B cell (primary cell): ENCODE data around the gene TMEM168. TPM values are rescaled to one million over a fixed set of nuclear protein-coding genes. Genes with fewer than 3 reads are reported as not detected.

Experiments used
- ATAC-seq: fragments of 200-7000 bp; cut with Tn5 transposase; one replicate; pipeline ENCODE4 v1.10.0; 2021; ENCODE audit warnings: low read depth, mild to moderate bottlenecking, moderate number of reproducible peaks, moderate library complexity
- CTCF ChIA-PET: fragments of 350-600 bp; sonication (Branson Sonifier 250); formaldehyde crosslinking; loops from one replicate; lab custom pipeline; 2021; ENCODE audit warnings: antibody characterized with exemption, inconsistent platforms; lab: Charles Lee
- POLR2A ChIA-PET: fragments of 350-600 bp; sonication (Branson Sonifier 250); formaldehyde crosslinking; loops from one replicate; lab custom pipeline; 2021; ENCODE audit warnings: antibody characterized with exemption; lab: Charles Lee
- DNase-seq: peaks from one replicate; pipeline ENCODE4 v3.0.0; 2013
- H2AFZ ChIP-seq: 2 replicates; pipeline ENCODE4 v1.6.1; 2012; ENCODE audit warnings: mild to moderate bottlenecking, low read depth, low read length; ENCODE audit not compliant: insufficient read depth, poor library complexity, severe bottlenecking
- H3K27ac ChIP-seq, 2 donors: 1 replicate in 1 of 2; 2 replicates in 1 of 2; pipeline ENCODE4 v1.5.1; 2012 to 2013; ENCODE audit warnings: low read length in 2 of 2, mild to moderate bottlenecking in 2 of 2, moderate library complexity in 1 of 2
- H3K27me3 ChIP-seq, 4 experiments: fragments of 200-600 bp in 1 of 4; sonication (generic) in 1 of 4; replicated peaks in 1 of 4; 1 replicate in 2 of 4; 2 replicates in 2 of 4; pipeline versions ENCODE4 v1.6.1 to v1.7.0; 2013 to 2016; ENCODE audit warnings: low read length in 3 of 4, mild to moderate bottlenecking in 2 of 4, mixed read lengths in 1 of 4, moderate library complexity in 1 of 4; ENCODE audit not compliant: insufficient read depth in 4 of 4, control insufficient read depth in 3 of 4; ENCODE audit errors: control extremely low read depth in 1 of 4
- H3K36me3 ChIP-seq, 2 experiments: replicated peaks in 1 of 2; 1 replicate in 1 of 2; 2 replicates in 1 of 2; pipeline versions ENCODE4 v1.6.1 to v1.7.1; 2013; ENCODE audit warnings: low read length in 1 of 2; ENCODE audit not compliant: insufficient read depth in 2 of 2, control insufficient read depth in 1 of 2; ENCODE audit errors: control extremely low read depth in 1 of 2, extremely low read depth in 1 of 2
- H3K4me1 ChIP-seq, 2 donors: fragments of 200-600 bp in 1 of 2; sonication (generic) in 1 of 2; 1 replicate in 1 of 2; 2 replicates in 1 of 2; pipeline versions ENCODE4 v1.5.1 to v1.6.1; 2013 to 2017; ENCODE audit warnings: low read length in 2 of 2; ENCODE audit not compliant: control insufficient read depth in 2 of 2, insufficient read depth in 2 of 2
- H3K4me2 ChIP-seq: replicated peaks from 2 replicates; pipeline ENCODE3; 2012; ENCODE audit warnings: mild to moderate bottlenecking, low read depth, low read length; ENCODE audit not compliant: poor library complexity, severe bottlenecking
- H3K4me3 ChIP-seq, 5 experiments: fragments of 200-600 bp in 1 of 5; sonication (generic) in 1 of 5; 1 replicate in 3 of 5; 2 replicates in 2 of 5; pipeline versions ENCODE4 v1.5.1 to v1.7.0; 2011 to 2016; ENCODE audit warnings: low read length in 4 of 5, mild to moderate bottlenecking in 4 of 5, low read depth in 2 of 5, control low read depth in 1 of 5, moderate library complexity in 1 of 5; ENCODE audit not compliant: insufficient read depth in 1 of 5; ENCODE audit errors: control extremely low read depth in 1 of 5, extremely low read depth in 1 of 5
- H3K79me2 ChIP-seq: fragments of 200-600 bp; sonication (generic); one replicate; pipeline ENCODE4 v1.6.0; 2016; ENCODE audit warnings: low read length; ENCODE audit not compliant: control insufficient read depth, insufficient read depth
- H3K9ac ChIP-seq: fragments of 200-600 bp; sonication (generic); 2 replicates; pipeline ENCODE4 v1.6.1; 2017; ENCODE audit warnings: mild to moderate bottlenecking, low read length, moderate library complexity
- H3K9me3 ChIP-seq, 3 donors: one replicate each; pipeline versions ENCODE4 v1.6.1 to v1.7.1; 2013; ENCODE audit warnings: low read length in 2 of 3; ENCODE audit not compliant: control insufficient read depth in 2 of 3, insufficient read depth in 1 of 3; ENCODE audit errors: control extremely low read depth in 1 of 3
- H4K20me1 ChIP-seq: 2 replicates; pipeline ENCODE4 v1.6.0; 2012; ENCODE audit warnings: mild to moderate bottlenecking, low read length; ENCODE audit not compliant: insufficient read depth, control insufficient read depth, poor library complexity, severe bottlenecking
- H3K27ac Mint-ChIP-seq: one replicate; pipeline ENCODE4 v1.8.0; 2021; ENCODE audit warnings: mixed read lengths
- H3K27me3 Mint-ChIP-seq: one replicate; pipeline ENCODE4 v1.8.0; 2021; ENCODE audit warnings: mixed read lengths
- H3K4me1 Mint-ChIP-seq: one replicate; pipeline ENCODE4 v1.8.0; 2021; ENCODE audit warnings: mixed read lengths
- H3K4me3 Mint-ChIP-seq: one replicate; pipeline ENCODE4 v1.8.0; 2021; ENCODE audit warnings: mixed read lengths
- H3K9me3 Mint-ChIP-seq: one replicate; pipeline ENCODE4 v1.8.0; 2022; ENCODE audit warnings: mixed read lengths; ENCODE audit not compliant: insufficient read depth
- EZH2 ChIP-seq: IDR thresholded peaks from 2 replicates; pipeline ENCODE4 v1.6.1; 2012; ENCODE audit warnings: borderline replicate concordance, low read depth, mild to moderate bottlenecking, moderate library complexity, low read length; ENCODE audit not compliant: insufficient read depth, poor library complexity, severe bottlenecking
- WGBS: methylation state at CpG from one replicate; pipeline ENCODE4 v1.1.5; 2013; ENCODE audit warnings: missing lambda C conversion rate; ENCODE audit not compliant: insufficient coverage; 5-methylcytosine and 5-hydroxymethylcytosine counted together
- intact Hi-C: fragments of 100-400 bp; cut with micrococcal nuclease; formaldehyde crosslinking; loops from one replicate; pipeline ENCODE4 v1.10.0; 2022
- polyA plus RNA-seq: library from polyadenylated mRNA; depleted of rRNA; stranded (reverse); fragments of >200 nt; gene quantifications from 2 replicates; pipeline ENCODE4 v1.2.3, GENCODE V29; 2012
- total RNA-seq, 2 donors: library from RNA; stranded (reverse); fragments of 120-200 nt in 1 of 2; gene quantifications; 1 replicate in 1 of 2; 2 replicates in 1 of 2; pipeline versions ENCODE4 v1.2.3 to v1.2.4, GENCODE V29; 2013 to 2022
- TF ChIP-seq, protein P1 (sequence below): fragments of 200-600 bp; IDR thresholded peaks from one replicate; pipeline ENCODE4 v1.8.0; 2022; ENCODE audit warnings: antibody characterized with exemption, mild to moderate bottlenecking

Gene TMEM168
- total and polyA plus RNA-seq, 2 donors (not counting 1 experiment from before 2014, with no cell fraction given), result 12.7 to 31.8 TPM

GRCh38 chr7:112743811-112744210, 46.4 kb downstream of the TMEM168 start:
- Mint-ChIP-seq H3K4me1 (no peaks in the 10 kb centered on the region), H3K4me3 (no peak overlapping the region), H3K27me3 (peaks cover 14% of the 10 kb centered on the region), H3K27ac (no peak overlapping the region), H3K9me3 (no peaks in the 10 kb centered on the region)
- no peak overlapping the region for H2AFZ ChIP-seq
- no peaks in the 10 kb centered on the region for H3K4me1 ChIP-seq
- H4K20me1 ChIP-seq, result no peaks in the 10 kb centered on the region
- no peaks in the 10 kb centered on the region for H3K36me3 ChIP-seq
- no peak overlapping the region for H3K4me2 ChIP-seq
- ATAC-seq (no peak), DNase-seq (no peak)
- H3K9ac ChIP-seq, result no peak overlapping the region
- peaks cover 0 to 13% (median 0%) of the 10 kb centered on the region in 3 donors for H3K9me3 ChIP-seq
- ChIA-PET POLR2A (no interaction called here), CTCF (no interaction called here)
- intact Hi-C loops, result no loop called here
- no peak overlapping the region for H3K27ac ChIP-seq
- H3K27me3 ChIP-seq, result peaks cover 0 to 12% (median 3%) of the 10 kb centered on the region in 4 experiments
- TF ChIP-seq, protein P1, sequence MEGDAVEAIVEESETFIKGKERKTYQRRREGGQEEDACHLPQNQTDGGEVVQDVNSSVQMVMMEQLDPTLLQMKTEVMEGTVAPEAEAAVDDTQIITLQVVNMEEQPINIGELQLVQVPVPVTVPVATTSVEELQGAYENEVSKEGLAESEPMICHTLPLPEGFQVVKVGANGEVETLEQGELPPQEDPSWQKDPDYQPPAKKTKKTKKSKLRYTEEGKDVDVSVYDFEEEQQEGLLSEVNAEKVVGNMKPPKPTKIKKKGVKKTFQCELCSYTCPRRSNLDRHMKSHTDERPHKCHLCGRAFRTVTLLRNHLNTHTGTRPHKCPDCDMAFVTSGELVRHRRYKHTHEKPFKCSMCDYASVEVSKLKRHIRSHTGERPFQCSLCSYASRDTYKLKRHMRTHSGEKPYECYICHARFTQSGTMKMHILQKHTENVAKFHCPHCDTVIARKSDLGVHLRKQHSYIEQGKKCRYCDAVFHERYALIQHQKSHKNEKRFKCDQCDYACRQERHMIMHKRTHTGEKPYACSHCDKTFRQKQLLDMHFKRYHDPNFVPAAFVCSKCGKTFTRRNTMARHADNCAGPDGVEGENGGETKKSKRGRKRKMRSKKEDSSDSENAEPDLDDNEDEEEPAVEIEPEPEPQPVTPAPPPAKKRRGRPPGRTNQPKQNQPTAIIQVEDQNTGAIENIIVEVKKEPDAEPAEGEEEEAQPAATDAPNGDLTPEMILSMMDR, result no peak
- no peak for TF ChIP-seq EZH2
- no peak overlapping the region for H3K4me3 ChIP-seq
- no peaks in the 10 kb centered on the region for H3K79me2 ChIP-seq
- 100% methylated on average over 1 of the region's 1 CpG for WGBS

GRCh38 chr7:112740667-112741066, 49.5 kb downstream of the TMEM168 start:
- Histone ChIP-seq H3K79me2 (no peaks in the 10 kb centered on the region), H4K20me1 (no peaks in the 10 kb centered on the region), H3K9ac (no peak overlapping the region), H3K4me1 (no peaks in the 10 kb centered on the region), H3K27ac (no peak overlapping the region), H2AFZ (no peak overlapping the region), H3K4me2 (no peak overlapping the region), H3K27me3 (peaks cover 0 to 12% (median 3%) of the 10 kb centered on the region in 4 experiments), H3K9me3 (peaks cover 0 to 19% (median 6%) of the 10 kb centered on the region in 3 donors), H3K36me3 (no peaks in the 10 kb centered on the region), H3K4me3 (no peak overlapping the region)
- CTCF ChIA-PET, result interaction anchor here (0.6 kb wide), 1 partner anchor 82 kb away, joined by 5 read pairs; no protein-coding TSS in a partner anchor
- Mint-ChIP-seq H3K4me1 (no peaks in the 10 kb centered on the region), H3K27ac (no peak overlapping the region), H3K27me3 (peaks cover 11% of the 10 kb centered on the region), H3K9me3 (no peaks in the 10 kb centered on the region), H3K4me3 (no peak overlapping the region)
- POLR2A ChIA-PET, result no interaction called here
- ATAC-seq (no peak), DNase-seq (no peak)
- TF ChIP-seq EZH2, result no peak
- TF ChIP-seq, protein P1, result no peak
- WGBS, result no CpG with 5 or more reads among the region's 2 CpGs
- intact Hi-C loops, result no loop called here
